GM12878 (cell line): ENCODE data around the gene CLEC19A. TPM values are rescaled to one million over a fixed set of nuclear protein-coding genes. Genes with fewer than 3 reads are reported as not detected.

ENCODE experiments used
- ATAC-seq: fragments of 200-7000 bp; cut with Tn5 transposase; 3 replicates; pipeline ENCODE4 v1.9.1; 2020; ENCODE audit warnings: mild to moderate bottlenecking, moderate library complexity
- BruUV-seq: library from RNA; stranded (reverse); fragments of 400-500 nt; replicated peaks from 2 replicates; lab custom pipeline; 2021; lab: Mats Ljungman, UMichigan
- CTCF ChIA-PET: fragments of 300-600 bp; sonication (Branson Sonifier 250); formaldehyde crosslinking; extraction: SDS; loops from one replicate; lab custom pipeline; 2021; ENCODE audit warnings: inconsistent platforms; lab: Yijun Ruan, JAX
- POLR2A ChIA-PET: fragments of 350-600 bp; formaldehyde crosslinking; extraction: SDS; loops from one replicate; lab custom pipeline; 2021; ENCODE audit warnings: inconsistent platforms; lab: Charles Lee
- RAD21 ChIA-PET: fragments of 300-600 bp; sonication (Branson Sonifier 250); formaldehyde crosslinking; loops from one replicate; lab custom pipeline; 2023; ENCODE audit warnings: antibody characterized with exemption; ENCODE audit not compliant: unreplicated experiment; lab: Charles Lee
- SMC1A ChIA-PET: fragments of 300-600 bp; sonication (Branson Sonifier 250); formaldehyde crosslinking; loops from one replicate; lab custom pipeline; 2023; ENCODE audit not compliant: unreplicated experiment, uncharacterized antibody; lab: Charles Lee
- DNase-seq: peaks from one replicate; pipeline ENCODE4 v3.0.0-alpha.2; 2011; ENCODE audit warnings: low read depth, low spot score
- FAIRE-seq: peaks from 3 replicates; lab custom pipeline; 2011; peaks lifted over from hg19 to GRCh38; lab: Jason Lieb, UNC
- H2AFZ ChIP-seq: 2 replicates; pipeline ENCODE4 v1.6.0; 2011; ENCODE audit warnings: low read depth, low read length, control low read depth; ENCODE audit not compliant: control insufficient read depth
- H3K27ac ChIP-seq: 2 replicates; pipeline ENCODE4 v1.5.1; 2011; ENCODE audit warnings: control low read depth; ENCODE audit not compliant: control insufficient read depth, insufficient read depth
- H3K27me3 ChIP-seq, 2 experiments: replicated peaks in 1 of 2; 2 replicates each; pipeline versions ENCODE4 v1.6.0 to v1.6.1; 2011; ENCODE audit warnings: low read length in 1 of 2; ENCODE audit not compliant: control insufficient read depth in 2 of 2, insufficient read depth in 2 of 2
- H3K36me3 ChIP-seq, 2 experiments: 2 replicates each; pipeline ENCODE4 v1.5.1; 2011; ENCODE audit warnings: low read length in 1 of 2; ENCODE audit not compliant: control insufficient read depth in 2 of 2, insufficient read depth in 2 of 2
- H3K4me1 ChIP-seq: 2 replicates; pipeline ENCODE4 v1.6.1; 2011; ENCODE audit warnings: mild to moderate bottlenecking, low read length, moderate library complexity, mixed read lengths; ENCODE audit not compliant: control insufficient read depth, insufficient read depth
- H3K4me2 ChIP-seq: 2 replicates; pipeline ENCODE4 v1.6.0; 2011; ENCODE audit warnings: control low read depth; ENCODE audit not compliant: control insufficient read depth, insufficient read depth
- H3K4me3 ChIP-seq: fragments of 200-600 bp; sonication (generic); 2 replicates; pipeline ENCODE4 v1.5.1; 2016
- H3K79me2 ChIP-seq: 2 replicates; pipeline ENCODE4 v1.6.0; 2011; ENCODE audit warnings: low read length; ENCODE audit not compliant: control insufficient read depth, insufficient read depth
- H3K9ac ChIP-seq: 2 replicates; pipeline ENCODE4 v1.8.0; 2011; ENCODE audit warnings: low read length, control low read depth, mixed read lengths; ENCODE audit not compliant: control insufficient read depth, insufficient read depth
- H3K9me3 ChIP-seq: replicated peaks from 3 replicates; pipeline ENCODE4 v1.5.1; 2011; ENCODE audit warnings: mild to moderate bottlenecking, low read length; ENCODE audit not compliant: control insufficient read depth, insufficient read depth
- H4K20me1 ChIP-seq: 2 replicates; pipeline ENCODE4 v1.6.0; 2011; ENCODE audit not compliant: control insufficient read depth, insufficient read depth
- ASH2L ChIP-seq: fragments of 300-600, 200-600 bp; sonication (generic); IDR thresholded peaks from 2 replicates; pipeline ENCODE4 v1.6.1; 2017; ENCODE audit warnings: low read depth, mild to moderate bottlenecking, borderline replicate concordance
- CEBPB ChIP-seq, 2 experiments: fragments of 150-350 bp in 1 of 2; IDR thresholded peaks; 2 replicates each; pipeline ENCODE4 v1.6.1; 2012 to 2014; ENCODE audit warnings: low read depth in 2 of 2, low read length in 2 of 2, borderline replicate concordance in 1 of 2, inconsistent platforms in 1 of 2
- DPF2 ChIP-seq: fragments of 450-650 bp; IDR thresholded peaks from 2 replicates; pipeline ENCODE4 v1.6.1; 2017; ENCODE audit warnings: mild to moderate bottlenecking
- E2F8 ChIP-seq: fragments of 450-650 bp; IDR thresholded peaks from 2 replicates; pipeline ENCODE4 v1.6.1; 2018; ENCODE audit warnings: mild to moderate bottlenecking, low read depth, moderate library complexity; ENCODE audit not compliant: partially characterized antibody
- NR2F1 ChIP-seq: fragments of 450-650 bp; conservative IDR thresholded peaks from 2 replicates; pipeline ENCODE4 v1.6.1; 2017; ENCODE audit warnings: mild to moderate bottlenecking
- PML ChIP-seq: IDR thresholded peaks from 2 replicates; pipeline ENCODE4 v1.6.1; 2012; ENCODE audit warnings: low read length, inconsistent platforms
- POLR2A ChIP-seq: IDR thresholded peaks from 2 replicates; pipeline ENCODE4 v1.6.1; 2011; ENCODE audit warnings: low read depth, mild to moderate bottlenecking, low read length
- WGBS: methylation state at CpG from one replicate; pipeline ENCODE4 v1.1.6; 2016; ENCODE audit warnings: low lambda C conversion rate; ENCODE audit not compliant: insufficient replicate concordance, insufficient coverage; ENCODE audit errors: missing lambda C conversion rate; 5-methylcytosine and 5-hydroxymethylcytosine counted together
- in situ Hi-C: fragments of 300-500 bp; cut with MboI; formaldehyde crosslinking; loops from 9 replicates; pipeline ENCODE4 v1.14.3; 2018; ENCODE audit warnings: mixed read lengths
- intact Hi-C: fragments of 100-400 bp; cut with micrococcal nuclease; formaldehyde crosslinking; loops from one replicate; pipeline ENCODE4 v1.14.2; 2022; ENCODE audit not compliant: unreplicated experiment
- polyA plus RNA-seq, 11 experiments: library from polyadenylated mRNA; depleted of rRNA in 4 of 11; unstranded in 6 of 11; stranded (reverse) in 5 of 11; fragments of >200 nt; fragmentation: Nextera tagmentation in 4 of 11; fragmentation: Illumina TruSeq in 1 of 11; extraction: Ambion mirVana in 4 of 11; extraction: Trizol in 1 of 11; gene quantifications; 1 replicate in 1 of 11; 2 replicates in 10 of 11; pipeline versions ENCODE4 v1.2.1 to v1.2.3, GENCODE V29; 2011 to 2016; ENCODE audit warnings: inconsistent platforms in 2 of 11, missing spikeins in 2 of 11, low read depth in 1 of 11
- total RNA-seq, 4 experiments: library from RNA; depleted of rRNA in 3 of 4; stranded (reverse); fragments of >200 nt in 3 of 4; fragmentation: Illumina TruSeq in 1 of 4; extraction: Trizol in 1 of 4; gene quantifications; 2 replicates each; pipeline versions ENCODE4 v1.2.1 to v1.2.3, GENCODE V29; 2013 to 2021
- TF ChIP-seq, protein P1 (sequence below): fragments of 450-650 bp; IDR thresholded peaks from 2 replicates; pipeline ENCODE4 v1.6.1; 2016; ENCODE audit warnings: mild to moderate bottlenecking
- TF ChIP-seq, protein P2 (sequence below): fragments of 450-650 bp; IDR thresholded peaks from 2 replicates; pipeline ENCODE4 v1.6.1; 2017; ENCODE audit warnings: low read depth, mild to moderate bottlenecking, moderate library complexity
- TF ChIP-seq, protein P3 (sequence below): IDR thresholded peaks from 2 replicates; pipeline ENCODE4 v1.6.1; 2012; ENCODE audit warnings: low read depth, low read length, improper control_type of control experiment

The CLEC19A gene
- total and polyA plus RNA-seq, 10 of the 15 experiments (the other 5 are each of a cell fraction or from before 2014, with no cell fraction given) = 0.03 TPM; not detected in 8

DNA sequence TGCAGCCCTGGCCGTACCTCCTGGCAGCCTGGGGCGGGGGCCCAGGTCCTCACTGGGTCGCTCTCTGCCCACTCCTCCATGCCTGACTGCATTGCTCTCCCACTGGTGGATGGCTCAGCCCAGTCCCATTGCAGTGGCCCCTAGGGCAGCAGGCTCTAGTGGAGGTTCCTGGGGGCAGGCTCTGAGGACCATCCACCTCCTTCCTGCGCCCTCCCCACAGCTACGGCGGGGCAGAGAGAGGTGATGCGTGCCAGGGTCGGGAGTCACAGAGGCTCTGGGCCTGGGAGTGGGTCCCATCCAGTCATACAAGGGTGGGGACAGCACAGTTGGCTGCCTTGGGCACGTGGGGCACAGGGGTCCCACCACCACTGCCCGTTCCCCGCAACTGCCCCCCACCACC lies 44.0 kb upstream of the CLEC19A start:
- CTCF ChIA-PET = no interaction called here
- Histone ChIP-seq H3K27ac (no peak overlapping the region), H3K9me3 (peaks cover 4% of the 10 kb centered on the region), H3K4me3 (no peak overlapping the region), H2AFZ (no peak overlapping the region), H3K9ac (no peak overlapping the region), H3K36me3 (no peaks in the 10 kb centered on the region), H3K79me2 (no peaks in the 10 kb centered on the region), H3K4me1 (no peaks in the 10 kb centered on the region), H3K27me3 (no peaks in the 10 kb centered on the region), H3K4me2 (no peak overlapping the region), H4K20me1 (no peaks in the 10 kb centered on the region)
- BruUV-seq = no TSS peak
- intact Hi-C loops = no loop called here
- SMC1A ChIA-PET = interaction anchor here (1.1 to 1.2 kb wide), 2 partner anchors 18 to 20 kb away, joined by 3 read pairs; no protein-coding TSS in a partner anchor
- TF ChIP-seq CEBPB (IDR thresholded peaks at IDR 0.05; ENCODE audit: borderline replicate concordance in 1 of 2, low read depth in 2 of 2, low read length in 2 of 2) = no peak
- TF ChIP-seq, protein P1, sequence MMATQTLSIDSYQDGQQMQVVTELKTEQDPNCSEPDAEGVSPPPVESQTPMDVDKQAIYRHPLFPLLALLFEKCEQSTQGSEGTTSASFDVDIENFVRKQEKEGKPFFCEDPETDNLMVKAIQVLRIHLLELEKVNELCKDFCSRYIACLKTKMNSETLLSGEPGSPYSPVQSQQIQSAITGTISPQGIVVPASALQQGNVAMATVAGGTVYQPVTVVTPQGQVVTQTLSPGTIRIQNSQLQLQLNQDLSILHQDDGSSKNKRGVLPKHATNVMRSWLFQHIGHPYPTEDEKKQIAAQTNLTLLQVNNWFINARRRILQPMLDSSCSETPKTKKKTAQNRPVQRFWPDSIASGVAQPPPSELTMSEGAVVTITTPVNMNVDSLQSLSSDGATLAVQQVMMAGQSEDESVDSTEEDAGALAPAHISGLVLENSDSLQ = no peak
- no peak for TF ChIP-seq E2F8
- no peak for TF ChIP-seq DPF2
- no peak for TF ChIP-seq ASH2L
- no peak for TF ChIP-seq PML
- TF ChIP-seq POLR2A = no peak
- TF ChIP-seq, protein P2, sequence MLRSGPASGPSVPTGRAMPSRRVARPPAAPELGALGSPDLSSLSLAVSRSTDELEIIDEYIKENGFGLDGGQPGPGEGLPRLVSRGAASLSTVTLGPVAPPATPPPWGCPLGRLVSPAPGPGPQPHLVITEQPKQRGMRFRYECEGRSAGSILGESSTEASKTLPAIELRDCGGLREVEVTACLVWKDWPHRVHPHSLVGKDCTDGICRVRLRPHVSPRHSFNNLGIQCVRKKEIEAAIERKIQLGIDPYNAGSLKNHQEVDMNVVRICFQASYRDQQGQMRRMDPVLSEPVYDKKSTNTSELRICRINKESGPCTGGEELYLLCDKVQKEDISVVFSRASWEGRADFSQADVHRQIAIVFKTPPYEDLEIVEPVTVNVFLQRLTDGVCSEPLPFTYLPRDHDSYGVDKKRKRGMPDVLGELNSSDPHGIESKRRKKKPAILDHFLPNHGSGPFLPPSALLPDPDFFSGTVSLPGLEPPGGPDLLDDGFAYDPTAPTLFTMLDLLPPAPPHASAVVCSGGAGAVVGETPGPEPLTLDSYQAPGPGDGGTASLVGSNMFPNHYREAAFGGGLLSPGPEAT = no peak
- TF ChIP-seq NR2F1 = no peak
- TF ChIP-seq, protein P3, sequence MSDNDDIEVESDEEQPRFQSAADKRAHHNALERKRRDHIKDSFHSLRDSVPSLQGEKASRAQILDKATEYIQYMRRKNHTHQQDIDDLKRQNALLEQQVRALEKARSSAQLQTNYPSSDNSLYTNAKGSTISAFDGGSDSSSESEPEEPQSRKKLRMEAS = no peak
- no peak for ATAC-seq
- FAIRE-seq = no peak
- DNase-seq = no peak
- WGBS = 63% methylated on average over 9 of the region's 11 CpGs
- POLR2A ChIA-PET = no interaction called here
- in situ Hi-C loops = no loop called here
- RAD21 ChIA-PET = no interaction called here
